Transverse colon (tissue), 4 donors: ENCODE data around the gene SLC12A7.
"Not testable (repeated sequence)": the region's sequence is repeated elsewhere in the genome, so short reads cannot be mapped to it uniquely, and the experiment has no call there.

Experiments used
- EP300 ChIP-seq: sonication (generic); formaldehyde crosslinking; IDR thresholded peaks from one replicate; pipeline ENCODE4 v1.6.1; 2017; ENCODE audit warnings: antibody characterized with exemption, low read depth
- POLR2A ChIP-seq: fragments of 450-650 bp; IDR thresholded peaks from one replicate; pipeline ENCODE4 v1.6.1; 2016; ENCODE audit warnings: antibody characterized with exemption, mild to moderate bottlenecking, moderate library complexity
- POLR2AphosphoS5 ChIP-seq, 3 donors: sonication (generic); formaldehyde crosslinking; IDR thresholded peaks; one replicate each; pipeline ENCODE4 v1.6.1; 2016; ENCODE audit warnings: antibody characterized with exemption in 3 of 3
- TF ChIP-seq, protein P1 (sequence below), 5 experiments: fragments of 200-600 bp in 3 of 5; fragments of 450-650 bp in 2 of 5; sonication (generic) in 3 of 5; IDR thresholded peaks; 1 replicate in 2 of 5; 2 replicates in 3 of 5; pipeline ENCODE4 v1.5.1; 2016 to 2017; ENCODE audit warnings: antibody characterized with exemption in 5 of 5, inconsistent platforms in 3 of 5, mild to moderate bottlenecking in 2 of 5, moderate library complexity in 1 of 5

DNA sequence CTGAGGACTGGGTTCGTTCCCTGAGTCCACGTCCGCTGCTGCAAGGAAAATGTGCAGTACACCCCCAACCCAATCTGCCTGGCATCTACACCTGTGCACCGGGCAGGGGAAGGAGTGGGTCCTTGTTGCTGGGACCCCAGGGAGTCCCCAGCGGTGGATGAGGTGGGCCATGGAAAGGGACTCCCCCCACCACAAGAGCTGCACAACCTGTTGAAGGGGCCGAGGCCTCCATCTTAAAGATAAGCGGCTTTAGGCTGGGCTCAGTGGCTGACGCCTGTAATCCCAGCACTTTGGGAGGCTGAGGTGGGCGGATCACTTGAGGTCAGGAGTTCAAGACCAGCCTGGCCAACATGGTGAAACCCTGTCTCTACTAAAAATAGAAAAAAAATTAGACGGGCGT, 111.0 kb downstream of the SLC12A7 start:
- TF ChIP-seq, protein P1, sequence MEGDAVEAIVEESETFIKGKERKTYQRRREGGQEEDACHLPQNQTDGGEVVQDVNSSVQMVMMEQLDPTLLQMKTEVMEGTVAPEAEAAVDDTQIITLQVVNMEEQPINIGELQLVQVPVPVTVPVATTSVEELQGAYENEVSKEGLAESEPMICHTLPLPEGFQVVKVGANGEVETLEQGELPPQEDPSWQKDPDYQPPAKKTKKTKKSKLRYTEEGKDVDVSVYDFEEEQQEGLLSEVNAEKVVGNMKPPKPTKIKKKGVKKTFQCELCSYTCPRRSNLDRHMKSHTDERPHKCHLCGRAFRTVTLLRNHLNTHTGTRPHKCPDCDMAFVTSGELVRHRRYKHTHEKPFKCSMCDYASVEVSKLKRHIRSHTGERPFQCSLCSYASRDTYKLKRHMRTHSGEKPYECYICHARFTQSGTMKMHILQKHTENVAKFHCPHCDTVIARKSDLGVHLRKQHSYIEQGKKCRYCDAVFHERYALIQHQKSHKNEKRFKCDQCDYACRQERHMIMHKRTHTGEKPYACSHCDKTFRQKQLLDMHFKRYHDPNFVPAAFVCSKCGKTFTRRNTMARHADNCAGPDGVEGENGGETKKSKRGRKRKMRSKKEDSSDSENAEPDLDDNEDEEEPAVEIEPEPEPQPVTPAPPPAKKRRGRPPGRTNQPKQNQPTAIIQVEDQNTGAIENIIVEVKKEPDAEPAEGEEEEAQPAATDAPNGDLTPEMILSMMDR (IDR thresholded peaks at IDR 0.05): not testable (repeated sequence)
- TF ChIP-seq POLR2A; EP300; POLR2AphosphoS5 (IDR thresholded peaks at IDR 0.05): not testable (repeated sequence)
